ENCODE data around the gene CLCN5.

DNA sequence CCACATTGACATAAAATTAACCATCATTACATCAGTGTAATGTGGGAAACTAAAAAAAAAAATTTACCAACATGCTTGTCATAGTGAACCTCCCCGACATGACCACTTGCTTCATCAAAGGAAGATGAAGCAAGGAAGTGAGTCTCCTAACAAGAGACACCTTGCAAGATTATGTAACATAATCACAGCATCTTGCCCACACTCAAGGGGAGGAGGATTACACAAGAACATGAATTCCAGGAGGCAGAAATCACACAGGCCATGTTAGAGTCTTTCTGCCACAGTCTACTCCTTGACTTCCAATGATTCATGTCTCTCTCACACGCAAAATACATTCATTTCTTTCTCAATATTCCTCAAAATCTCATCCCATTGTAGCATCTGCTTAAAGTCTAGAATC is 185.1 kb downstream of the CLCN5 start:
- TF ChIP-seq, protein P1, sequence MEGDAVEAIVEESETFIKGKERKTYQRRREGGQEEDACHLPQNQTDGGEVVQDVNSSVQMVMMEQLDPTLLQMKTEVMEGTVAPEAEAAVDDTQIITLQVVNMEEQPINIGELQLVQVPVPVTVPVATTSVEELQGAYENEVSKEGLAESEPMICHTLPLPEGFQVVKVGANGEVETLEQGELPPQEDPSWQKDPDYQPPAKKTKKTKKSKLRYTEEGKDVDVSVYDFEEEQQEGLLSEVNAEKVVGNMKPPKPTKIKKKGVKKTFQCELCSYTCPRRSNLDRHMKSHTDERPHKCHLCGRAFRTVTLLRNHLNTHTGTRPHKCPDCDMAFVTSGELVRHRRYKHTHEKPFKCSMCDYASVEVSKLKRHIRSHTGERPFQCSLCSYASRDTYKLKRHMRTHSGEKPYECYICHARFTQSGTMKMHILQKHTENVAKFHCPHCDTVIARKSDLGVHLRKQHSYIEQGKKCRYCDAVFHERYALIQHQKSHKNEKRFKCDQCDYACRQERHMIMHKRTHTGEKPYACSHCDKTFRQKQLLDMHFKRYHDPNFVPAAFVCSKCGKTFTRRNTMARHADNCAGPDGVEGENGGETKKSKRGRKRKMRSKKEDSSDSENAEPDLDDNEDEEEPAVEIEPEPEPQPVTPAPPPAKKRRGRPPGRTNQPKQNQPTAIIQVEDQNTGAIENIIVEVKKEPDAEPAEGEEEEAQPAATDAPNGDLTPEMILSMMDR (IDR thresholded peaks at IDR 0.05), result no peak
- TF ChIP-seq EZH2phosphoT487 (IDR thresholded peaks at IDR 0.05), result no peak
